Choroid plexus epithelial cell (primary cell): ENCODE measurements around the gene CHST15.
A peak's percentile ranks its signal among the peaks of the same experiment; 100 is the strongest.

Source experiments
- DNase-seq: peaks from one replicate; pipeline ENCODE4 v3.0.0-alpha.2; 2010; ENCODE audit warnings: low read depth
- H3K4me3 ChIP-seq: 2 replicates; pipeline ENCODE4 v1.5.1; 2011; ENCODE audit warnings: low read depth, mild to moderate bottlenecking, control low read depth, low read length, moderate library complexity
- CTCF ChIP-seq: conservative IDR thresholded peaks from 2 replicates; pipeline ENCODE4 v1.5.1; 2011; ENCODE audit warnings: low read depth, mild to moderate bottlenecking, control low read depth, inconsistent platforms, low read length, moderate library complexity

CHST15 gene

GRCh38 chr10:124127965-124128810, 34.8 kb upstream of the CHST15 start:
- no peak overlapping the region for H3K4me3 ChIP-seq
- TF ChIP-seq CTCF, result no peak
- no peak for DNase-seq

- TF ChIP-seq CTCF, result no peak
- no peak overlapping the region for H3K4me3 ChIP-seq
- no peak for DNase-seq
These were observed 34.2 kb upstream of the CHST15 start for GRCh38 chr10:124127563-124127962.

GRCh38 chr10:124126983-124127385, 33.6 kb upstream of the CHST15 start:
- TF ChIP-seq CTCF, result no peak
- no peak for DNase-seq

GRCh38 chr10:124126145-124126982, 33.0 kb upstream of the CHST15 start:
- no peak overlapping the region for H3K4me3 ChIP-seq
- no peak for DNase-seq
- TF ChIP-seq CTCF, result no peak

More at GRCh38 chr10:124126983-124127385, 33.6 kb upstream of the CHST15 start:
- H3K4me3 ChIP-seq, result no peak overlapping the region

GRCh38 chr10:124125305-124126116, 32.1 kb upstream of the CHST15 start:
- DNase-seq, result peak; percentile 34
- TF ChIP-seq CTCF, result peak; percentile 50
- no peak overlapping the region for H3K4me3 ChIP-seq

- no peak overlapping the region for H3K4me3 ChIP-seq
- no peak for DNase-seq
- no peak for TF ChIP-seq CTCF
These were observed 31.4 kb upstream of the CHST15 start for GRCh38 chr10:124124769-124125161.
